Osteoblast (primary cell): Measurements from ENCODE around the gene TBCA. TPM values are rescaled to one million over a fixed set of nuclear protein-coding genes. Genes with fewer than 3 reads are reported as not detected.

ENCODE experiments used
- DNase-seq: peaks from one replicate; pipeline ENCODE4 v3.0.0; 2011; ENCODE audit warnings: low spot score, mixed read lengths; ENCODE audit not compliant: insufficient read length; ENCODE audit errors: missing footprints
- H2AFZ ChIP-seq: 2 replicates; pipeline ENCODE4 v1.6.0; 2011; ENCODE audit warnings: mild to moderate bottlenecking, low read length
- H3K27ac ChIP-seq: 2 replicates; pipeline ENCODE4 v1.5.1; 2011; ENCODE audit warnings: mild to moderate bottlenecking, low read depth, low read length, moderate library complexity
- H3K27me3 ChIP-seq: 2 replicates; pipeline ENCODE4 v1.6.0; 2012; ENCODE audit warnings: mild to moderate bottlenecking, control low read depth, inconsistent platforms, low read length, moderate library complexity; ENCODE audit not compliant: insufficient read depth
- H3K36me3 ChIP-seq: 2 replicates; pipeline ENCODE4 v1.5.1; 2011; ENCODE audit warnings: mild to moderate bottlenecking, low read length, control low read depth, moderate library complexity; ENCODE audit not compliant: insufficient read depth
- H3K4me1 ChIP-seq: 2 replicates; pipeline ENCODE4 v1.5.1; 2011; ENCODE audit warnings: mild to moderate bottlenecking, low read length, control low read depth, moderate library complexity; ENCODE audit not compliant: insufficient read depth
- H3K4me2 ChIP-seq: 2 replicates; pipeline ENCODE4 v1.6.0; 2011; ENCODE audit warnings: mild to moderate bottlenecking, low read length; ENCODE audit not compliant: insufficient read depth
- H3K4me3 ChIP-seq: fragments of 200-600 bp; sonication (generic); 3 replicates; pipeline ENCODE4 v1.5.1; 2012; ENCODE audit warnings: mild to moderate bottlenecking, low read length, inconsistent platforms; ENCODE audit not compliant: insufficient read depth
- H3K79me2 ChIP-seq: 2 replicates; pipeline ENCODE4 v1.6.0; 2012; ENCODE audit warnings: mild to moderate bottlenecking, low read length, control low read depth, inconsistent platforms; ENCODE audit not compliant: insufficient read depth
- H3K9me3 ChIP-seq: 2 replicates; pipeline ENCODE4 v1.5.1; 2011; ENCODE audit warnings: low read depth, low read length, control low read depth
- H4K20me1 ChIP-seq: 2 replicates; pipeline ENCODE4 v1.6.0; 2012; ENCODE audit warnings: mild to moderate bottlenecking, low read length, control low read depth; ENCODE audit not compliant: insufficient read depth
- total RNA-seq: library from RNA; depleted of rRNA; stranded (reverse); fragments of >200 nt; gene quantifications from 2 replicates; pipeline ENCODE4 v1.2.3, GENCODE V29; 2012
- TF ChIP-seq, protein P1 (sequence below): IDR thresholded peaks from 2 replicates; pipeline ENCODE4 v1.5.1; 2011; ENCODE audit warnings: mild to moderate bottlenecking, low read depth, low read length, moderate library complexity; ENCODE audit errors: extremely low read depth

The TBCA gene
- total RNA-seq, 1 donor = 113 TPM

DNA sequence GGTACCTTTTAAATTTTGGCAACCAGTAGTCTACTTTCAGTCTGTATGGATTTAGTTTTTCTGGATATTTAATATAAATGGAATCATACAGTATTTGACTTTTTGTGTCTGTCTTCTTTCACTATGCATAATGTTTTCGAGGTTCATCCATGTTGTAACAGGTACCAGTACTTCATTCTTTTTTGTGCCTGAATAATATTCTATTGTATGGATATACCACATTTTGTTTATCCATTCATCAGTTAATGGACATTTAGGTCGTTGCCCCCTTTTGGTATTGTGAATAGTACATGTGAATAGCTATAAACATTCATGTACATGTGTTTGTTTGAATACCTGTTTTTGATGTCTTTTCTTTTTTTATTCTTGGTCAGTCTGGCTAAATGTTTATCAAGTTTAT, 19.1 kb upstream of the TBCA start:
- TF ChIP-seq, protein P1, sequence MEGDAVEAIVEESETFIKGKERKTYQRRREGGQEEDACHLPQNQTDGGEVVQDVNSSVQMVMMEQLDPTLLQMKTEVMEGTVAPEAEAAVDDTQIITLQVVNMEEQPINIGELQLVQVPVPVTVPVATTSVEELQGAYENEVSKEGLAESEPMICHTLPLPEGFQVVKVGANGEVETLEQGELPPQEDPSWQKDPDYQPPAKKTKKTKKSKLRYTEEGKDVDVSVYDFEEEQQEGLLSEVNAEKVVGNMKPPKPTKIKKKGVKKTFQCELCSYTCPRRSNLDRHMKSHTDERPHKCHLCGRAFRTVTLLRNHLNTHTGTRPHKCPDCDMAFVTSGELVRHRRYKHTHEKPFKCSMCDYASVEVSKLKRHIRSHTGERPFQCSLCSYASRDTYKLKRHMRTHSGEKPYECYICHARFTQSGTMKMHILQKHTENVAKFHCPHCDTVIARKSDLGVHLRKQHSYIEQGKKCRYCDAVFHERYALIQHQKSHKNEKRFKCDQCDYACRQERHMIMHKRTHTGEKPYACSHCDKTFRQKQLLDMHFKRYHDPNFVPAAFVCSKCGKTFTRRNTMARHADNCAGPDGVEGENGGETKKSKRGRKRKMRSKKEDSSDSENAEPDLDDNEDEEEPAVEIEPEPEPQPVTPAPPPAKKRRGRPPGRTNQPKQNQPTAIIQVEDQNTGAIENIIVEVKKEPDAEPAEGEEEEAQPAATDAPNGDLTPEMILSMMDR = no peak
- Histone ChIP-seq H3K27ac (no peak overlapping the region), H3K4me2 (no peak overlapping the region), H3K36me3 (no peaks in the 10 kb centered on the region), H3K9me3 (no peaks in the 10 kb centered on the region), H3K27me3 (peaks cover 51% of the 10 kb centered on the region), H4K20me1 (no peaks in the 10 kb centered on the region), H3K79me2 (no peaks in the 10 kb centered on the region), H3K4me3 (no peak overlapping the region), H2AFZ (no peak overlapping the region), H3K4me1 (no peaks in the 10 kb centered on the region)
- DNase-seq = no peak

DNA sequence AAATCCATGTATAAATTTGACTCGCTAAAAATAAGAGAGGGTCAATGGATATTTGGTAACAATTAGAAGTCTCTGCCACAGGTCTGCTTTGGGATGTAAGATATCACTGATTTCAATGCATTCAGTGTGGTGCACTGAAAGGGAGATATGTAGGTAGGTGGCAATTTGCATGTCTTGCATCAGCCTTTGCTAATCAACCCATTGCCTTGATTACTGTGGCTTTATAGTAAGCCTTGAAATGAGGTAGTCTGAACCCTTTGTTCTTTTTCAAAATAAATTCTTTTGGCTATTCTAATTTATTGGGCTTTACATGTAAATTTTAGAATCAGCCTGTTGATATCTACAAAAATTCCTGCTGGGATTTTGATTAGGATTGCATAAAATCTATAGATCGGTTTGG, 15.8 kb upstream of the TBCA start:
- H3K4me2 ChIP-seq = no peak overlapping the region
- H4K20me1 ChIP-seq = no peaks in the 10 kb centered on the region
- TF ChIP-seq, protein P1 = no peak
- H2AFZ ChIP-seq = no peak overlapping the region
- no peaks in the 10 kb centered on the region for H3K36me3 ChIP-seq
- H3K79me2 ChIP-seq = no peaks in the 10 kb centered on the region
- no peaks in the 10 kb centered on the region for H3K4me1 ChIP-seq
- no peak for DNase-seq
- no peaks in the 10 kb centered on the region for H3K9me3 ChIP-seq
- no peak overlapping the region for H3K4me3 ChIP-seq
- H3K27me3 ChIP-seq = peaks cover 29% of the 10 kb centered on the region
- no peak overlapping the region for H3K27ac ChIP-seq

DNA sequence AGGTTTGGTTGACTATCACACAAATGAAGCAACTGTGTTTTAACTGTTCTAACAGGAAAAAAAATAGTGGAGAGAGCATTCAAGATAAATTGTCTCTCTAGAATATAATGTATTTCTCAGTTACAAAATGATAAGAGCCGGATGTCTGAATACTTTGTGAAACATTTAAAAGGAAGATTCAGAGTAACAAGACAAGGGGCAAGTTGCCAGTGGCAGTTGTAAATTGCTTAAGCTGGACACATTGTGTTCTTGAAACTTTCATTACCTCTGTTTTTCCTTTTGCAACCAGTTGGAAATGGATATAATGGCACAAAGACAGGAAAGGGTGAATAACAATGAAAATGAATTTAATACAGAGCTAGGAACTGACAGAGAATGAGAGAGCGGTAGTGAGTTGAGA, 15.2 kb upstream of the TBCA start:
- Histone ChIP-seq H3K4me3 (no peak overlapping the region), H3K36me3 (no peaks in the 10 kb centered on the region), H3K9me3 (no peaks in the 10 kb centered on the region), H3K27ac (no peak overlapping the region), H3K4me2 (no peak overlapping the region), H4K20me1 (no peaks in the 10 kb centered on the region), H3K27me3 (peaks cover 24% of the 10 kb centered on the region), H3K4me1 (no peaks in the 10 kb centered on the region), H3K79me2 (no peaks in the 10 kb centered on the region), H2AFZ (no peak overlapping the region)
- TF ChIP-seq, protein P1 = no peak
- no peak for DNase-seq

DNA sequence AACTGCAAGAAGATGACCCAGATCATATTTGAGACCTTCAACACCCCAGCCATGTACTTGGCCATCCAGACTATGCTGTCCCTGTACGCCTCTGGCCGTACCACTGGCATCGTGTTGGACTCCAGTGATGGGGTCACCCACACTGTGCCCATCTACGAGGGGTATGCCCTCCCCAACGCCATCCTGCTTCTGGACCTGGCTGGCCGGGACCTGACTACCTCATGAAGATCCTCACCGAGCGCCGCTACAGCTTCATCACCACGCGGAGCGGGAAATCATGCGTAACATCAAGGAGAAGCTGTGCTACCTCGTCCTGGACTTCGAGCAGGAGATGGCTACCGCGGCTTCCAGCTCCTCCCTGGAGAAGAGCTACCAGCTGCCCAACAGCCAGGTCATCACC, 9.1 kb upstream of the TBCA start:
- Histone ChIP-seq H4K20me1 (no peaks in the 10 kb centered on the region), H3K4me1 (no peaks in the 10 kb centered on the region), H3K27ac (no peak overlapping the region), H2AFZ (no peak overlapping the region), H3K79me2 (no peaks in the 10 kb centered on the region), H3K4me3 (no peak overlapping the region), H3K27me3 (peaks cover 2% of the 10 kb centered on the region), H3K36me3 (no peaks in the 10 kb centered on the region), H3K9me3 (no peaks in the 10 kb centered on the region), H3K4me2 (no peak overlapping the region)
- DNase-seq = no peak
- TF ChIP-seq, protein P1 = no peak
